PC-3 (cell line): ENCODE measurements around the gene ST7.

Experiments
- CTCF ChIP-seq: fragments of 300-600 bp; sonication (generic); conservative IDR thresholded peaks from 2 replicates; pipeline ENCODE4 v1.5.1; 2017; ENCODE audit warnings: antibody characterized with exemption, low read depth, mild to moderate bottlenecking, low read length
- EZH2 ChIP-seq: fragments of 300-600 bp; sonication (generic); IDR thresholded peaks from one replicate; pipeline ENCODE4 v1.6.1; 2017; ENCODE audit warnings: antibody characterized with exemption, mild to moderate bottlenecking, low read length; ENCODE audit not compliant: unreplicated experiment
- EZH2phosphoT487 ChIP-seq: fragments of 300-600 bp; sonication (generic); IDR thresholded peaks from 2 replicates; pipeline ENCODE4 v1.6.1; 2018; ENCODE audit warnings: mild to moderate bottlenecking, antibody characterized with exemption, low read length, borderline replicate concordance

- TF ChIP-seq CTCF (no peak), EZH2phosphoT487 (no peak), EZH2 (no peak)
Measured at GRCh38 chr7:116929021-116929420, 24.3 kb upstream of the ST7 start.
